Measurements from ENCODE around the gene MGAT4A.

The MGAT4A gene

GRCh38 chr2:98743835-98744234 lies 12.9 kb upstream of the MGAT4A start:
- H2AFZ ChIP-seq (ENCODE audit: low read length), result no peak overlapping the region
- H3K79me2 ChIP-seq (ENCODE audit: insufficient read depth, low read length), result no peaks in the 10 kb centered on the region
- H3K9me2 ChIP-seq (ENCODE audit: low read depth, low read length), result no peaks in the 10 kb centered on the region
- H3F3A ChIP-seq (ENCODE audit: insufficient read depth, low read length), result no peaks in the 10 kb centered on the region
- no peaks in the 10 kb centered on the region for H3K4me1 ChIP-seq (ENCODE audit: insufficient read depth, low read length, severe bottlenecking)
- no peak overlapping the region for H3K9ac ChIP-seq (ENCODE audit: low read length)
- H3K9me3 ChIP-seq (ENCODE audit: low read length), result no peaks in the 10 kb centered on the region
- no peaks in the 10 kb centered on the region for H4K20me1 ChIP-seq (ENCODE audit: insufficient read depth, low read length)
- H3K36me3 ChIP-seq (ENCODE audit: insufficient read depth, low read length), result no peaks in the 10 kb centered on the region
- H3K27ac ChIP-seq (ENCODE audit: low read depth, low read length, poor library complexity, severe bottlenecking), result no peak overlapping the region
- no peaks in the 10 kb centered on the region; the same call in 1 of the 2 replicates for H3K27me3 ChIP-seq (ENCODE audit: insufficient read depth, low read length)
- TF ChIP-seq CTCF (IDR thresholded peaks at IDR 0.05; ENCODE audit: low read length) (no peak), EZH2 (IDR thresholded peaks at IDR 0.05; ENCODE audit: borderline replicate concordance, low read length) (no peak)
- H3K4me2 ChIP-seq (ENCODE audit: low read length), result no peak overlapping the region
- no peak overlapping the region for H3K4me3 ChIP-seq (ENCODE audit: low read depth, low read length, poor library complexity, severe bottlenecking)

- Histone ChIP-seq H3K4me3 (ENCODE audit: low read depth, low read length, poor library complexity, severe bottlenecking) (no peak overlapping the region), H3K27ac (ENCODE audit: low read depth, low read length, poor library complexity, severe bottlenecking) (no peak overlapping the region), H3K36me3 (ENCODE audit: insufficient read depth, low read length) (no peaks in the 10 kb centered on the region), H3K4me1 (ENCODE audit: insufficient read depth, low read length, severe bottlenecking) (no peaks in the 10 kb centered on the region), H3K4me2 (ENCODE audit: low read length) (no peak overlapping the region), H3F3A (ENCODE audit: insufficient read depth, low read length) (no peaks in the 10 kb centered on the region), H3K9me3 (ENCODE audit: low read length) (no peaks in the 10 kb centered on the region), H3K79me2 (ENCODE audit: insufficient read depth, low read length) (no peaks in the 10 kb centered on the region), H2AFZ (ENCODE audit: low read length) (no peak overlapping the region), H3K9me2 (ENCODE audit: low read depth, low read length) (no peaks in the 10 kb centered on the region), H4K20me1 (ENCODE audit: insufficient read depth, low read length) (no peaks in the 10 kb centered on the region), H3K27me3 (ENCODE audit: insufficient read depth, low read length) (no peaks in the 10 kb centered on the region), H3K9ac (ENCODE audit: low read length) (no peak overlapping the region)
- no peak for TF ChIP-seq EZH2 (IDR thresholded peaks at IDR 0.05; ENCODE audit: borderline replicate concordance, low read length)
- no peak for TF ChIP-seq CTCF (IDR thresholded peaks at IDR 0.05; ENCODE audit: low read length)
These were observed 8.1 kb upstream of the MGAT4A start for GRCh38 chr2:98739020-98739419.

GRCh38 chr2:98738304-98738703 lies 7.4 kb upstream of the MGAT4A start:
- H3F3A ChIP-seq (ENCODE audit: insufficient read depth, low read length), result no peaks in the 10 kb centered on the region
- H3K4me1 ChIP-seq (ENCODE audit: insufficient read depth, low read length, severe bottlenecking), result no peaks in the 10 kb centered on the region
- no peak for TF ChIP-seq EZH2 (IDR thresholded peaks at IDR 0.05; ENCODE audit: borderline replicate concordance, low read length)
- TF ChIP-seq CTCF (IDR thresholded peaks at IDR 0.05; ENCODE audit: low read length), result no peak
- H2AFZ ChIP-seq (ENCODE audit: low read length), result no peak overlapping the region
- no peaks in the 10 kb centered on the region for H4K20me1 ChIP-seq (ENCODE audit: insufficient read depth, low read length)
- H3K9ac ChIP-seq (ENCODE audit: low read length), result no peak overlapping the region
- no peak overlapping the region for H3K27ac ChIP-seq (ENCODE audit: low read depth, low read length, poor library complexity, severe bottlenecking)
- H3K4me3 ChIP-seq (ENCODE audit: low read depth, low read length, poor library complexity, severe bottlenecking), result no peak overlapping the region
- H3K9me3 ChIP-seq (ENCODE audit: low read length), result no peaks in the 10 kb centered on the region
- H3K4me2 ChIP-seq (ENCODE audit: low read length), result no peak overlapping the region
- no peaks in the 10 kb centered on the region for H3K36me3 ChIP-seq (ENCODE audit: insufficient read depth, low read length)
- H3K79me2 ChIP-seq (ENCODE audit: insufficient read depth, low read length), result no peaks in the 10 kb centered on the region
- H3K27me3 ChIP-seq (ENCODE audit: insufficient read depth, low read length), result no peaks in the 10 kb centered on the region
- no peaks in the 10 kb centered on the region for H3K9me2 ChIP-seq (ENCODE audit: low read depth, low read length)
